ENCODE data around the gene ITPR3. TPM values are rescaled to one million over a fixed set of nuclear protein-coding genes. Genes with fewer than 3 reads are reported as not detected.

The ITPR3 gene
- total RNA-seq, 1 donor from 2014 or later, result 6.9 TPM

DNA sequence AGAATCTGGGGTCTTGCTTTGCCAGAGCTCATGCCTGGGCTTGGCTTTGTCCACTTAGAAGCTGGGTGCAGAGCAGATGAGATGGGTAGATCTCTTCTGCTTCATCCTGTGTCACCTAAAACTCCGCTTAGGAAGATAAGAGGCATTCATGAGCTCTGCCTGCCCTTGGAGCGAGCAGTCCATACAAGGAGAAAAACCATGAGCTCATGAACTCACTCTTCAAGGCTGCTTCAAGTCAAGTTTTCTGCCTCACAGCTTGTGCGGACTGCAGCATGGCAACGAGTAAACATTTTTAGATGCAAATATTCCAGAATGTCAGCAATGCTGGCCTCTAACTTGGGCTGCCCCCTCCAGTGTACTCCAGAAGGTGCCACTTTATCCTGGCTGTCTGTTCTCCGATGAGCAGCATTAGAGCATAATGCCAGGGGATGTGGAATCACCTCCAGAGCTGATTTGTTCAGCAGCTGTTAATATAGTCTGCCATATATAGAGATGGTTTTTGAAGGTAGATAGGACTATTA lies 101.0 kb downstream of the ITPR3 start:
- DNase-seq (ENCODE audit: low spot score), result no peak
- intact Hi-C loops (cut with DNase I), result no loop called here

DNA sequence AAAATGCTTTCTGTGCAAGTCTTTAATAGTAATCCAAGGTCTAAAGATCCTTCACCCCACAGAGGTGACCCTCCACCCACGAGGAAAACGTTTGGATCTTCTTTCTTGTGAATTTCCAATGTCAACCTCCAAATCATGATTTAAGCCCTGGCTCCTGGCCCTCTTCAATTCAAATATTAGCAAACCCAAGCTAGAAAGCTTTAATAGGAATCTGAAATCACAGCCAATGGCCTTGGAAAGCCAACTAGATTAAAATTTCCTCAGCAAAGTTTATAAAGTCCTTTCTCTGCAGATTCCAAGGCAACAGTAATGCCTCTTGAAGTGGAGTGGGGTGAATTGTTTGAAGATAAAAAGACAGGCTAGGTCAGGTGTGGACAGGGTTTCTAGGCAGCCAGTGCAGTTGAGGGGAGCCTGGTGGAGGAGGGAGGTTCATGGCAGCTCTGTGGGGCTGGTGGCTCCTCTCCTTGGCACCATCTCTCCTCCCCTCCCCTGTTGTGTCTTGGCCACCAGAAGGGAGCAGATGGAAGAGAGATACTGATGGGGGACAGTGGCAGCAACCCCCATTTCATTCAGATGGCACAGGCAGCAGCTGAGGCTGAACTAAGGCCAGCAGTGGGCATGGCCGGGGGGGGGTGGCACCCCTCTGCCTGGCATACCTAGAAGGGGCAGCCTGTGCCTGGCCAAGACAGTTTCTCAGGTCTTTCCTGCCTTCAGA lies 102.4 kb downstream of the ITPR3 start:
- no peak for DNase-seq (ENCODE audit: low spot score)
- intact Hi-C loops (cut with DNase I), result no loop called here

DNA sequence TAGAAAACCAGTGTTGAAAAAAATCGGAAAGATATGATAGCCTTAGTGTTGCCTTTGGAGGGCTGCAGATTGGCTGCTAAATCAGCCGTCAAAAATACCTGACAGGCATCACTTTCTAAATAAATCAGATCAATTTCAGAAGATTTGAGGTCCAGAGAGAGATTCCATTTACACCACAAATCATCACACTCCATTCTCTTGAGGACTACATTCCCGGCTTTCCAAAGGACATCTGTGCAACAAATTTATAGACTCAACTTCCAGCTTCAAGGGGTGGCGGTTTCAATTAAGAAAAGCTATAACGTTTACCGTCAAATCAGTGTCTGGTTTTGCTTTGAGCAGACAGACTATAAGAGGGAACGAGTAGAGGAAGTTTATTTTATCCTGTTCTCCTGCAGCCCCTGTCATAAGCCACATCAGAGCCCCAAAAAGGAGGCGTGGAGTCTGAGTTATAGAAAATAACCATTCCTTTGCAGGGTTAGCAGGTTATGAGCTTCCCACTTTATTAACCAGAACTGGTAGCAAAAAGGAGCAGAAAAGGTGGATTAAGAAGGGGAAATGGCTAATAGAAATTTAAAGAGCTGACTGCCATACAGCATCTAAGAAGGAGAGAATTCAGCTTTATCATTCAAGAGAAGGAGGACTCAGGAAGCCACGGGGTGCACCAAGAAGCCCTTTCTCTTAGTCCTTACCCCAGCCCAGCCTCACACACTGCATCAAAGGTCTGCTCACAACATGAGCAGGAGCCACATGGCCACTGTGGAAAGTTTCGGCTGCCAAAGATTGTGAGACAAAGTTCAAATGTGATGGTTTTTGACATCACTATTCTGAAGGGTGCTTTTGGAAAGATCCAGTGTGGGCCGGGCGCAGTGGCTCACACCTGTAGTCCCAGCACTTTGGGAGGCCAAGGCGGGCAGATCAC lies 103.2 kb downstream of the ITPR3 start:
- DNase-seq (ENCODE audit: low spot score), result no peak
- intact Hi-C loops (cut with DNase I), result no loop called here

DNA sequence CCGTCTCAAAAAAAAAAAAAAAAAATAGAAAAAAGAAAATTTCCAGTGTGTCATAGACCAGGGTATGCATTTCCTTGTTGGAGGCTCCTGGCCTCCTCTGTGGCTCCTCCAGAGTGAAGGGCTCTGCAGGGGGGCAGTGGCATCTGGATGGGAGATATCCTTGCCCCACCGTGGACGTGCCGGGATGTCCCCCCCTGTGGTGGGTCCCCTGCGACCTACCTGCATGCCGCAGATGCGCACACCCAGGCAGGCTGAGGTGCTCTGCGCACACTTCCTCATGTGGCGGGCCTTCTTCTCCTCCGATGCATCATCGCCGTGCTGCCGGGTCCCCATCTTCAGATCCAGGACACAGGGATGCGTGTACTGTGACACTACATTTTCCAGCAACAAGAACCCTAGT lies 104.1 kb downstream of the ITPR3 start:
- intact Hi-C loops (cut with DNase I), result no loop called here
- no peak for DNase-seq (ENCODE audit: low spot score)

DNA sequence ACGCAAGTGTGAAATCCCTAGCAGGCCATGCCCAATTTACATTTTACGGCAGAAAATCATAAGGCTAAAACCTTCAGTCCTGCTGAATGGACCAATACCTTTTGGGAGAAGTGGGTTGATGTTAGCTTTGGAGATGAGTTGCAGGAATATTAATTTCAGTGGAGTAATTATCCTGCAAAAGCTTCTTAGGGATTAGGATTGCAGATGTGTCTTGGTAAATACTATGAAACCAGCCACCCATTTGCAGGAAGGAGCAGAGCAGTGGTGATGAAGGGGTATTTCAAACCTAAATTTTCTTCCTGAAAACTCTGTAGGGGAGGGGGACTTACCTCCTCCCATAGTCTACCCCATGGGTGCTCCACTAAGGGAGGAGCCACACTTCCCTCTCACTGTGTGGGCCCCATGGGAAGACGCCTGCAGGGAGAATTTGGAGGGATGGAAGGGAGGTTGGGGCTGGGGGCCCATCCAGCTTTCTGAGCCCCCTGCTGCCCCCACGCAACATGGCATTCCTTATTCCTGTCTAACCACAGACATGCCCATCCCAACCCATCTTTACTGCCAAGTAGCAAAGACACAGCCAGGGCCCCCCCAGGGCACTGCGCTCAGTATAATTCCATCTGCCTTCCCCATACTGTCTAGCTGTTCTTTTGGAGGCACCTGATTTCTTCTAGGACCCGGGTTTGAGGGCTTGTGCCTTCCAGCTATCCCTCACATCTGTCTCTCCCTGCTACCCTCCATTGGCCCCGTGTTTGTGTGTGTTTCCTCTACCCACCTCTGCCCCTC lies 105.0 kb downstream of the ITPR3 start:
- DNase-seq (ENCODE audit: low spot score), result no peak

DNA sequence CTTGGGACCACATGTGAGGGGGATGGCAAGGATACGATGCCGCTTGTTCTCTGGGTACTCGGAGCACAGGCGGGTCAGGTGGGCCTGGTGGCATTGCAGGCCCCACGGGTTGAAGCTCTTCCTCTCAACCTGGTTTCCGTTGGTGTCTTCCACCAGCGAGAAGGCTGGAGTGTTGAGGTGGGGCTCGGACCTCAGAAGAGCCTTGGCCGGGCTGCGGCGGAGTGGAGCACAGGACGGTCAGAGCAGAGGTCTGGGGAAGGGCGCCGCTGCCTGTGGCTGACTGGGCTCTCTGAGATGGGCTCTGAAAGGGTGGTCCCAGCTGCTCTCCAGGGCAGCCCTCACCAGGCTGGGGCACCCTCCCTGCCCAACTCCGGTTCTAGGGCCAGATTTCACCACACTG lies 105.6 kb downstream of the ITPR3 start:
- intact Hi-C loops (cut with DNase I), result no loop called here
- no peak for DNase-seq (ENCODE audit: low spot score)

More for the DNA sequence above, 105.0 kb downstream of the ITPR3 start:
- intact Hi-C loops (cut with DNase I), result no loop called here

DNA sequence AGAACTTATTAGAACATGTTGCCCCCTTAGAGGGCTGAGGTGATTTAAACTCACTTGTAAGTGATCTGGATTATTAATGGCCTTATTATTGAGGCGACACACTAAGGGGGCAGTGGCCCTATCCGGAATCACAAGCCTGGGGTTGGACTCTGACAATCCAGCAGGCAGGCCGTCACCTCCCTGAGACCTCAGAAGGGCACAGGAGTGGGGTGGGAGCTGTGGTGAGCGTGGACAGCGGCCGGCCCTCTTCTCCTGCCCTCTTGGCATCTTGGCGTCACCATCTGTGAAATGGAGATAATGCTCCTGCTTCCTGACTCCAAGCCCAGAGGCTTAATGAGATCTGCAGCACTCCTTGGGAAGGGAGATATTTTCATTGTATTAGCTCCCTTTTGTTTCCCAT lies 106.0 kb downstream of the ITPR3 start:
- intact Hi-C loops (cut with DNase I), result no loop called here
- no peak for DNase-seq (ENCODE audit: low spot score)

DNA sequence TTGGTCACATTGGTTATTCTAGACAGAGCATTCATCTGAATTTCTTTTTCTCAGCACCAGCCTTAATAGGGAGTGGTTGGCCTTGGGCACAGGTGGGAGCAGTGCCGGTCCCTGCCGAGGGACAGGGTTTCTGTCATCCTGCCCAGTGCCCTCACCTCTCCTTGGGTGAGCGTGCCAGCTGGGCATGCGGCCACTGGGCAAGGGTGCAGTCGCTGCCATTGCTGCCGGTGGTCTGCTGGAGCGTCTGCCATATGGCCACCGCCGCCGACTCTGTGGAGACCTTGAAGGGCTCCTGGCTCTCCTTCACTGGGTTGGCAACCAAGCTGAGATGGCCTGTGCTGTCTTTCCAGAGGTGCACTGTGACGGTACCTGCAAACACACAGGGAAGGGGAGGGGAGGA lies 106.8 kb downstream of the ITPR3 start:
- intact Hi-C loops (cut with DNase I), result no loop called here
- peak; percentile 81 for DNase-seq (ENCODE audit: low spot score)

DNA sequence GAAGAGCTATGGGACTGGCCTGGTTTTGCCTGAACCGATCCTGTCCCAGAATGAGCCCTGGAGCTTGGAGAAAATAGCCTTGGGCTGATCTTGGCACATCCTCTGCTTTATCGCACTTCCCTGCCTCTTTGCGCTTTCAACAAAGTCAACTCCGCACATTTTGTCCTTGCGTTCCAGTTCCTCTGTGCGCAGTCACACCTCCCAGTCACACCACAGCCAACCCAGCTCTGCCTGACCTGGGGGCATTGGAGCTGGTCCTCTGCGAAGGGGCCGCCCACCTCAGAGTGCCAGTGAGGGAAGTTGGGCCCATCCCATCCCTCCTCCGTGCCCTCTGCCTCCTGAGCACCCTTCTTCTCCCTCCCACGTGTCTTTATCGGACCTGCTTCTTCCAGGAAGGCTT lies 107.3 kb downstream of the ITPR3 start:
- DNase-seq (ENCODE audit: low spot score), result no peak
- intact Hi-C loops (cut with DNase I), result no loop called here

DNA sequence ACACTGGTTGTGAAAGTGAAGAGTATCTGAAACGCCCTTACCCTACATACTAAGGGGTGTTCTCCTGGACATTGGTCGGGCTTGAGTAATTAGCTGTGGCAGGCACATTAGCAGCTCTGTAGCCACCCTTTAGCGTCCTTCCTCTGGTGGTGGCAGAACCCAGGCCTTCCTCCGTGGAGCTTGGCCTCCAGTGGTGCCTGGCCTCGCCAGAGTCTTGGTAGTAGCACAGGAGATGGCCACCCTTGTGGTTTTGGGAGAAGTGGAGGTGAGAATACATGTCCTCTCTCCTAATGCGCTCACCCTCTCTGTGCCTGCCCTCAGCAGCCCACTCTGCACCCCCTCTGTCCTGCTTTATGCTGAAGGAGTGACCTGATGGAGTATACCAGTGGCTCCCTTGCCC lies 107.9 kb downstream of the ITPR3 start:
- intact Hi-C loops (cut with DNase I), result no loop called here
- no peak for DNase-seq (ENCODE audit: low spot score)

DNA sequence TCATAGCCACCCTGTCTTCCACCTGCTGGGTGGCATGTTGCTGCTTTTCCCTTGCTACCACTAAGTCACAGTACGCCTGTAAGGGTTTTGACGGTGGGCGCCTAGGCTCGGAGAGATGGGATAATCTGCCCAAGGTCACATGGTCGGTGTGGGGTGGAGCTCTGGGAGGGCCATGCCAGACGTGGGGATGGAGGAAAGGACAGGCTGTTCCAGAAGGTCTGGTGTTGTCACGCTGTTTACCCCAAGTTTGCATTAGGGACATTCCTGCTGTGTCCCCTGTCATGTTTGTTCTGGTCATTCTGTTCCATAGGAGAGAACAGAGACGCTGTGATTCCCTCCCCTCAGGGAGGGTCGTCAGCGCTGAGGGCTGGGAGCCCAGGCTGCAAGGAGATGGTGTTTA lies 109.5 kb downstream of the ITPR3 start:
- no peak for DNase-seq (ENCODE audit: low spot score)

DNA sequence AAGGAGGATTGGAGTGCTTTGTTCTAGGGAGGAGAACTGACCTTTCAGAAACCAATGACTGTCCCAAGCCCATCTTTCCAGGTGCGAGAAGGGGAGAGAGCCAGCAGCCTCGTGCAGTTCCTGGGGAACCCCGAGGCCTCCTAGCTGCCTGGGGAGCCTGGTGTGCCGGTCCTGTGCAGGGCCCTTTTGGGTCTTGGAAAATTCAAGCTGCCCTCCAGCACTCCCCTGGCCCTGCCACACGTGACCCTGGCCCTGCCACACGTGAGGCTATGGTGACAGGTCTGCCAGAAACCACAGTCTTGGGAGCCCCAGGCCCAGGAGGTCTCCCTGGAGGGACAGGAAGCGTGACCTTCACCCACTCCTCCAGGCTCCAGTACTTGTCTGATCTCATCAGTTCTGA lies 109.9 kb downstream of the ITPR3 start:
- DNase-seq (ENCODE audit: low spot score), result no peak
- intact Hi-C loops (cut with DNase I), result no loop called here

More for the DNA sequence above, 109.5 kb downstream of the ITPR3 start:
- intact Hi-C loops (cut with DNase I), result no loop called here

DNA sequence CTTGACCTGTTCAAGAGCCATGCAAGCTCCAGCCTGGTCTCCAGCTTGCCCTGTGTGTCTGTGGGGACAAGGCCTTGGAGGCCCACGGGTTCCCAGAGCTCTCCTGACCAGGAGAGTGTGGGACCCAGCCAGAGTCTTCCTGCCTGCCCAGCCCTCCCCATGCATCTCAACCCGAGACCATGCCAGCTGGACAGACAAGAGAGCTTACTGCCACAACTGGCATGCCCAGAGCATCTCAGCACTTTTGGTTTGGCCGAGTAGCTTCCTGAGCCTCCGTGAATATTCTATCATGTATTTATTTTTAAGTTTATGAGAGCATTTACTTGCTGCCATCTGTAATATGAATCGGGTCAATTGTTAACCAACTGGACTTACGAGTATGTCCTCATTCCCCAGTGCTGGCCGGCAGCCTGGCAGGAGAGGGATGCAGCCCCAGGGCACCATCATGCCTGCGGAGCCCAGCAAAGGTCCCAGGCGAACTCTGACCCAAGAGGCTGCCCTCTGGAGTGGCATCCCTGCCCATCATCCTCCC lies 110.7 kb downstream of the ITPR3 start:
- intact Hi-C loops (cut with DNase I), result no loop called here
- DNase-seq (ENCODE audit: low spot score), result no peak

DNA sequence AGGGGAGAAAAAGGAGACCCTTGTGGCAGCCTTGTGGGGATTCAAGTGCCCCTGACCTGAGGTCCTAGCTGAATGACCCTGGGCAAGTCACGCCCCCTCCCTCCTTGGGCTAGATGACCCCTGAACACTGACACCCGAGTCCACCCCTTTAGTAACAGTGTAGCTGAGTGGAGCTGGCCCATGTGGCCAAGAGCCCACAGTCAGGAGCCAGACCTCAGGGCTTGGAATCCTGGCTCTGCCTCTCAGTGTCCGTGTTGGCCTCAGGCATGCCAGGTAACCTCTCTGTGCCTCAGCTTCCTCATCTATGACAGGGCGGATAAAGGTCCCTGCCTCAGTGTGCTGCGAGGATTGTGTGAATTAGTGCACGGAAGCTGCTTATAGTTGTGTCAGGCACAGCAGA lies 111.3 kb downstream of the ITPR3 start:
- intact Hi-C loops (cut with DNase I), result no loop called here
- DNase-seq (ENCODE audit: low spot score), result no peak

DNA sequence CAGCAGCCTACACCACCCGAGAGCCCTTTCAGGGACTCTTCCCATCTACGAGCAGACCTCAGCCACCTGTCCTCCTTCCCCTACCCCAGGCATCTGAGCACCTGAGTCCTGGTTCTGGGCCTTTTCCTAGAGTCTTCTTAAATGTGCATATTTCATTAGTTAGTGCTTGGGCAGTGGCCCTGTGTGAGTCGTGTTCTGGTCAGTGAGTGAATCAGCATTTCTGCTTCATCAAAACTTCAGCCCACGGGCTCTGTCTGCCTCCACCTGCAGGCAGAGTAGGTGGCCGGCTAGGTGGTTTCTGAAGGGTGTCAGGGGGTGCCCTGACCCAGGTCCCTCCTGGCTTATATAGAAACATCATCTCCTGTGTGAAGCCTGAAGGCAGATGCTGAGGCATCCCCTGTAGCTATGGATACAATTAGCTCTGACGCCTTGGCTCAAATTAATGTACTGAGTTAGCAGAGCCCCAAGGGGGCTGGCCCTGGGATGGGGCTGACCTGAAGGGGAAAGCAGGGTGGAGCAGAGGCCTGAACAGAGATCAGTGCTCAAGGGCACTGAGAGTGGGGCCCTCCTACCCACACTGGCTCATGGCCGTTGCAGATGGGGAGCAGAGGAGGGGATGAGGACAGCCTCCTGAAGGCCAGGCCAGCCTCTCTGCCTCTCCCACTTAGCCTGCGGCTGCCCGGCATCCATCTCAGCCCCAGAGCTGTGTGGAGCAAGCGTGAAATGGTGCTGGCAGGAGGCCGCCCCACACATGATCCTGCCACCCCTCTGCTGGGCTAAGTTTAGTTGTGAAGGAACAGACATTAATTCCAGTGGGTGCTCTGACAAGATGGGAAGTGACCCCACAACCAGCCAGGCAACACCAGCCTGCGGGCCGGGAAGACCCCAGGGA lies 111.9 kb downstream of the ITPR3 start:
- DNase-seq (ENCODE audit: low spot score), result no peak
- intact Hi-C loops (cut with DNase I), result no loop called here

DNA sequence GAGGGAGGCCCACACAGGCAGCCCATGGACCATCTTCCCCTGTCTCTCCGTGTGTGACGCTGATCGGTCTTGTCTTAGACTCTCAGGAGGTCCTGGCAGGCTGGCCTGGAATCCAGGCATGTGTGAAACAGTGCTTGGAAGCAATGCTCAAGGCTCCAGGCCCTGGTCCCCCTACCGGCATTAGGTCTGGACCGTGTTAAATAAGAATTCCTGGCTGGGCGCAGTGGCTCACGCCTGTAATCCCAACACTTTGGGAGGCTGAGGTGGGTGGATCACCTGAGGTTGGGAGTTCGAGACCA lies 112.5 kb downstream of the ITPR3 start:
- DNase-seq (ENCODE audit: low spot score), result no peak
- intact Hi-C loops (cut with DNase I), result no loop called here

DNA sequence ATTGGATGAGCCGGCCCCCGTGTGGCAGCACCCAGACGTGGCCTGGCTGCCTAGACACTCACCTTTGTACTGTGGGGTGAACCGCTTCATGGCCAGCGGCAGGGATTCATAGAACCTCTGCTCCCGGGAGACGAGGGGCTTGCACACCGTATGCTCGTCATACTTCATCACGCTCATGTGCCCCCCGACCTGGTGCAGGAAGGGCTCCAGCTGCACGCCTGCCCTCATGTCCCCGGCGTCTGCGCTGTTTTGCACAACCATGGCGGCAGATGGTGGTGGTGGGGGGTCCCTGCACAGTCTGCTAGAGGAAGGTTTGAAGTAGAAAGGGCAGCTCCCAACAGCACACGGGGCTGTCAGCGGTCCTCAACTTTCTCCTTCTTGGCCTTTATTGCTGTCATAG lies 114.1 kb downstream of the ITPR3 start:
- intact Hi-C loops (cut with DNase I), result no loop called here
- no peak for DNase-seq (ENCODE audit: low spot score)

DNA sequence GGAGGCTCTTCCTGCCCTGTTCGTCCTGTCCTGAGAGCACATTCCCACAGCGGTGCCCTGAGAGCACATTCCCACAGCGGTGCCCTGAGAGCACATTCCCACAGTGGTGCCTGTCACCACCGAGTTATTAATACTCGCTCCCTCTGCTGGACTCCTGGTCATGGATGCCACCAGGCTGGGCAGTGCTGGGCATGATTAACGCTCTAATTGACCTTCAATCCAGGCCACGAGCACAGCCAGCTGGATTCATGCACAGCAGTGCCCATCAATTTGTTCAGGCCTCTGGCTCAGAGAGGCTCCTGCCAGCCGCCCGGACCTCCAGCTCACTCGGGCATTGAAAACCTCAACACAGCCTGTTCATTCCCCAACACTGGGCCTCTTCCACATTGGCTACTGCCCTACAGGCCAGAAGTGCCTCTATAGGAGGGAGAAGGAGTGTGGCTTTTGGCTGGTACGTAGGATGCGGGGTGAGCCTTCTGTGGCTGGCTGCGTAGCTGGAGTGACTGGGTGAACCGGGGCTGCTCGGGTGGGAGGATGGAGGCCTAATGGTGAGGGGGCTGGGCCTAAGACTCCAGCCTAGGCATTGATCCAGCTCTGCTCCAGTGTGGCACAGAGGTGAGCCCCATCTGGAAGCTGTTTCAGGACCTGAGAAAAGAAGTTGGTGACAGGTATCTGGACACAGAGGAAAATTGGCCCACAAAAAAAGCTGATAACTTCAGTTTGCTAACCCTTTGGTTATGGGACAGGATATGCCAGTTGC lies 116.3 kb downstream of the ITPR3 start:
- DNase-seq (ENCODE audit: low spot score), result peak; percentile 81
- intact Hi-C loops (cut with DNase I), result no loop called here

Data from cardiac septum (tissue), 1 donor.